H1 (cell line): ENCODE data around the gene CDC42BPB. TPM values are rescaled to one million over a fixed set of nuclear protein-coding genes. Genes with fewer than 3 reads are reported as not detected.
A peak's percentile ranks its signal among the peaks of the same experiment; 100 is the strongest.

Source experiments
- CTCF ChIA-PET: fragments of 300-600 bp; sonication (Branson Sonifier 250); formaldehyde crosslinking; loops from one replicate; lab custom pipeline; 2021; ENCODE audit not compliant: partially characterized antibody; lab: Charles Lee
- POLR2A ChIA-PET: fragments of 300-600 bp; sonication (Branson Sonifier 250); formaldehyde crosslinking; loops from one replicate; lab custom pipeline; 2021; ENCODE audit warnings: inconsistent platforms; ENCODE audit not compliant: partially characterized antibody; lab: Charles Lee
- DNase-seq, 2 experiments: peaks; one replicate each; pipeline versions ENCODE4 v3.0.0 to v3.0.0-alpha.2; 2010 to 2022; ENCODE audit warnings: low spot score in 2 of 2, low read depth in 1 of 2, mixed read lengths in 1 of 2
- FAIRE-seq: peaks from 2 replicates; lab custom pipeline; 2011; peaks lifted over from hg19 to GRCh38; lab: Jason Lieb, UNC
- H2AFZ ChIP-seq: 2 replicates; pipeline ENCODE4 v1.8.1; 2012; ENCODE audit warnings: low read length, inconsistent platforms
- H2AK5ac ChIP-seq: 2 replicates; pipeline ENCODE4 v1.6.1; 2013; ENCODE audit warnings: low read depth, low read length
- H2BK120ac ChIP-seq: replicated peaks from 2 replicates; pipeline ENCODE3; 2013; ENCODE audit warnings: low read depth, low read length, inconsistent platforms
- H2BK12ac ChIP-seq: 2 replicates; pipeline ENCODE4 v1.6.1; 2013; ENCODE audit warnings: low read depth, low read length
- H2BK15ac ChIP-seq: 2 replicates; pipeline ENCODE4 v1.6.1; 2013; ENCODE audit warnings: low read length
- H2BK20ac ChIP-seq: 2 replicates; pipeline ENCODE4 v1.6.1; 2013; ENCODE audit warnings: low read length
- H2BK5ac ChIP-seq: 2 replicates; pipeline ENCODE4 v1.6.1; 2013; ENCODE audit warnings: low read depth, low read length
- H3K14ac ChIP-seq: 2 replicates; pipeline ENCODE4 v1.6.1; 2013; ENCODE audit warnings: inconsistent platforms; ENCODE audit not compliant: insufficient read length
- H3K18ac ChIP-seq: 2 replicates; pipeline ENCODE4 v1.6.1; 2013; ENCODE audit warnings: low read length; ENCODE audit errors: extremely low read depth
- H3K23ac ChIP-seq: 2 replicates; pipeline ENCODE4 v1.6.1; 2013; ENCODE audit warnings: inconsistent platforms; ENCODE audit not compliant: insufficient read length
- H3K23me2 ChIP-seq: 2 replicates; pipeline ENCODE4 v1.6.1; 2013; ENCODE audit warnings: low read depth, low read length
- H3K27ac ChIP-seq: 2 replicates; pipeline ENCODE4 v1.6.1; 2011; ENCODE audit warnings: low read depth, low read length, inconsistent platforms
- H3K27me3 ChIP-seq, 4 experiments: replicated peaks in 1 of 4; 1 replicate in 1 of 4; 2 replicates in 3 of 4; pipeline versions ENCODE4 v1.6.1 to v1.8.1; 2011 to 2013; ENCODE audit warnings: low read length in 3 of 4, mild to moderate bottlenecking in 3 of 4, inconsistent platforms in 2 of 4, mixed read lengths in 2 of 4, moderate library complexity in 1 of 4; ENCODE audit not compliant: control insufficient read depth in 3 of 4, insufficient read depth in 3 of 4; ENCODE audit errors: extremely low read depth in 1 of 4
- H3K36me3 ChIP-seq, 4 experiments: 2 replicates each; pipeline versions ENCODE4 v1.6.1 to v1.8.1; 2011 to 2013; ENCODE audit warnings: mild to moderate bottlenecking in 4 of 4, low read length in 3 of 4, moderate library complexity in 2 of 4, control low read depth in 1 of 4, inconsistent platforms in 1 of 4; ENCODE audit not compliant: insufficient read depth in 4 of 4, control insufficient read depth in 2 of 4
- H3K4ac ChIP-seq: replicated peaks from 2 replicates; pipeline ENCODE3; 2013; ENCODE audit warnings: low read length, low read depth, mixed read lengths, inconsistent platforms; ENCODE audit not compliant: insufficient read length
- H3K4me1 ChIP-seq, 4 experiments: replicated peaks in 1 of 4; 1 replicate in 1 of 4; 2 replicates in 3 of 4; pipeline versions ENCODE4 v1.6.1 to v1.8.1; 2011 to 2013; ENCODE audit warnings: low read length in 3 of 4, inconsistent platforms in 2 of 4, mixed read lengths in 1 of 4; ENCODE audit not compliant: insufficient read depth in 4 of 4, control insufficient read depth in 3 of 4
- H3K4me2 ChIP-seq, 2 experiments: 2 replicates each; pipeline versions ENCODE4 v1.6.1 to v1.8.1; 2011 to 2013; ENCODE audit warnings: low read depth in 2 of 2, low read length in 2 of 2, control low read depth in 1 of 2, inconsistent platforms in 1 of 2, mild to moderate bottlenecking in 1 of 2; ENCODE audit not compliant: insufficient read depth in 1 of 2
- H3K4me3 ChIP-seq, 4 experiments: fragments of 200-600, 300-600 bp in 1 of 4; sonication (generic), shearing (Covaris generic), sonication (Bioruptor Twin) in 1 of 4; 2 replicates each; pipeline versions ENCODE4 v1.5.1 to v1.8.1; 2011 to 2016; ENCODE audit warnings: low read length in 4 of 4, low read depth in 3 of 4, control low read depth in 2 of 4, inconsistent platforms in 2 of 4, mild to moderate bottlenecking in 2 of 4, mixed read lengths in 1 of 4, moderate library complexity in 1 of 4; ENCODE audit not compliant: insufficient read depth in 2 of 4; ENCODE audit errors: extremely low read depth in 1 of 4
- H3K56ac ChIP-seq: replicated peaks from 2 replicates; pipeline ENCODE3; 2013; ENCODE audit warnings: low read depth, mild to moderate bottlenecking, mixed read lengths, low read length, inconsistent platforms; ENCODE audit not compliant: insufficient read length
- H3K79me1 ChIP-seq: 2 replicates; pipeline ENCODE4 v1.6.1; 2013; ENCODE audit warnings: low read depth, low read length, control low read depth
- H3K79me2 ChIP-seq, 2 experiments: 2 replicates each; pipeline versions ENCODE4 v1.6.1 to v1.8.1; 2012 to 2013; ENCODE audit warnings: low read length in 2 of 2, mild to moderate bottlenecking in 2 of 2, inconsistent platforms in 1 of 2; ENCODE audit not compliant: insufficient read depth in 2 of 2, control insufficient read depth in 1 of 2
- H3K9ac ChIP-seq, 4 experiments: replicated peaks in 1 of 4; 1 replicate in 1 of 4; 2 replicates in 3 of 4; pipeline versions ENCODE4 v1.6.1 to v1.8.1; 2011 to 2013; ENCODE audit warnings: low read depth in 3 of 4, low read length in 3 of 4, control low read depth in 2 of 4, mild to moderate bottlenecking in 2 of 4, moderate library complexity in 2 of 4, inconsistent platforms in 1 of 4; ENCODE audit errors: extremely low read depth in 1 of 4
- H3K9me3 ChIP-seq, 2 experiments: 2 replicates each; pipeline versions ENCODE4 v1.6.1 to v1.8.1; 2012 to 2013; ENCODE audit warnings: mild to moderate bottlenecking in 2 of 2, moderate library complexity in 2 of 2, control low read depth in 1 of 2, inconsistent platforms in 1 of 2, low read depth in 1 of 2, low read length in 1 of 2, mixed read lengths in 1 of 2; ENCODE audit not compliant: insufficient read depth in 2 of 2
- H4K20me1 ChIP-seq, 2 experiments: replicated peaks in 1 of 2; 2 replicates each; pipeline versions ENCODE3 to v1.8.1; 2011 to 2013; ENCODE audit warnings: inconsistent platforms in 2 of 2, low read length in 2 of 2, mild to moderate bottlenecking in 1 of 2; ENCODE audit not compliant: insufficient read depth in 2 of 2, control insufficient read depth in 1 of 2
- H4K5ac ChIP-seq: 2 replicates; pipeline ENCODE4 v1.6.1; 2013; ENCODE audit warnings: low read length, low read depth, mixed read lengths, inconsistent platforms; ENCODE audit not compliant: insufficient read length
- H4K8ac ChIP-seq: 2 replicates; pipeline ENCODE4 v1.8.0; 2013; ENCODE audit warnings: mild to moderate bottlenecking, moderate library complexity, low read length, inconsistent platforms; ENCODE audit not compliant: insufficient read depth; ENCODE audit errors: extremely low read depth
- H4K91ac ChIP-seq: replicated peaks from 2 replicates; pipeline ENCODE3; 2013; ENCODE audit warnings: low read length, mixed read lengths, inconsistent platforms; ENCODE audit not compliant: insufficient read length
- CBX5 ChIP-seq: fragments of 300-800, 300-1000 bp; sonication (generic); IDR thresholded peaks from 2 replicates; pipeline ENCODE4 v1.7.1; 2016; ENCODE audit warnings: antibody characterized with exemption, low read length, low read depth
- EGR1 ChIP-seq: IDR thresholded peaks from 2 replicates; pipeline ENCODE4 v1.6.1; 2011; ENCODE audit warnings: low read depth, low read length, borderline replicate concordance
- EZH2 ChIP-seq: fragments of 200-600 bp; sonication (generic); IDR thresholded peaks from 2 replicates; pipeline ENCODE4 v1.7.1; 2012; ENCODE audit warnings: low read depth, mild to moderate bottlenecking, moderate library complexity, low read length, inconsistent platforms; ENCODE audit not compliant: severe bottlenecking
- HDAC6 ChIP-seq: IDR thresholded peaks from one replicate; pipeline ENCODE4 v1.7.1; 2012; ENCODE audit warnings: low read depth, mild to moderate bottlenecking, inconsistent platforms, low read length, moderate library complexity
- NRF1 ChIP-seq: IDR thresholded peaks from 2 replicates; pipeline ENCODE4 v1.6.1; 2011; ENCODE audit warnings: mild to moderate bottlenecking, low read depth, low read length, improper control_type of control experiment
- SUZ12 ChIP-seq: fragments of 200-600 bp; sonication (generic); IDR thresholded peaks from 2 replicates; pipeline ENCODE4 v1.6.1; 2012; ENCODE audit warnings: mild to moderate bottlenecking, inconsistent platforms, low read length, moderate library complexity, mixed read lengths
- TBP ChIP-seq: IDR thresholded peaks from 2 replicates; pipeline ENCODE4 v1.6.1; 2011; ENCODE audit warnings: low read depth, low read length, improper control_type of control experiment
- TEAD4 ChIP-seq: IDR thresholded peaks from 2 replicates; pipeline ENCODE4 v1.6.1; 2012; ENCODE audit warnings: low read depth, low read length, inconsistent platforms, mixed read lengths
- WGBS, 2 experiments: shearing (Covaris generic) in 1 of 2; methylation state at CpG; one replicate each; pipeline versions ENCODE4 v1.1.6 to v1.1.7; 2013 to 2015; ENCODE audit warnings: low lambda C conversion rate in 2 of 2, mixed read lengths in 2 of 2, inconsistent platforms in 1 of 2, low coverage in 1 of 2, missing lambda C conversion rate in 1 of 2; ENCODE audit not compliant: insufficient replicate concordance in 2 of 2, insufficient coverage in 1 of 2, insufficient read length in 1 of 2; ENCODE audit errors: extremely low coverage in 1 of 2, missing lambda C conversion rate in 1 of 2; 5-methylcytosine and 5-hydroxymethylcytosine counted together
- polyA plus RNA-seq, 7 experiments: library from polyadenylated mRNA; depleted of rRNA in 3 of 7; stranded (reverse) in 5 of 7; unstranded in 2 of 7; fragments of >200 nt in 5 of 7; fragments of 200-250 nt in 2 of 7; gene quantifications; 1 replicate in 5 of 7; 2 replicates in 1 of 7; 4 replicates in 1 of 7; pipeline versions ENCODE4 v1.2.1 to v1.2.3, GENCODE V29; 2011 to 2013; ENCODE audit warnings: missing spikeins in 2 of 7, mixed read lengths in 2 of 7
- total RNA-seq: library from RNA; stranded (reverse); fragmentation: NEBNext Ultra II Directional; extraction: Animal tissue kit (Norgen Biotek cat#: 25700); gene quantifications from 2 replicates; pipeline ENCODE4 v1.2.1, GENCODE V29; 2021
- TF ChIP-seq, protein P1 (sequence below): IDR thresholded peaks from 2 replicates; pipeline ENCODE4 v1.6.1; 2012; ENCODE audit warnings: inconsistent platforms

The CDC42BPB gene
- total and polyA plus RNA-seq, 2 of the 8 experiments (the other 6 are each of a cell fraction or from before 2014, with no cell fraction given), result 51.2 to 88.2 TPM

- CTCF ChIA-PET, result interaction anchor here (0.7 to 10.4 kb wide), 6 partner anchors 17 to 191 kb away, joined by 4 to 276 read pairs (median 101); partner anchors contain the start of genes LBHD2 and TNFAIP2
- Histone ChIP-seq H3K4me3 (peak overlapping the region in 1 of 4 experiments; percentile 28; a peak in 1 of 8 replicates), H3K27ac (no peak overlapping the region)
Observed at GRCh38 chr14:103101963-103102688, 44.8 kb upstream of the CDC42BPB start.

More at GRCh38 chr14:103101963-103102688, 44.8 kb upstream of the CDC42BPB start:
- no peak overlapping the region for H2BK20ac ChIP-seq
- no peak overlapping the region for H3K56ac ChIP-seq
- no peak overlapping the region for H3K4ac ChIP-seq
- H2BK12ac ChIP-seq, result peak overlapping the region; percentile 90; the same call in 1 of the 2 replicates
- WGBS, 2 experiments, result 79% methylated on average over 62 of the region's 85 CpGs; no CpG with 5 or more reads in 1 of the 2 experiments
- no peak overlapping the region for H3K23ac ChIP-seq
- no peak for TF ChIP-seq NRF1
- no peak for TF ChIP-seq EGR1
- TF ChIP-seq SUZ12, result peak; percentile 54; the same call in 1 of the 2 replicates
- no peak for TF ChIP-seq CBX5
- no peak for TF ChIP-seq TEAD4
- TF ChIP-seq, protein P1, sequence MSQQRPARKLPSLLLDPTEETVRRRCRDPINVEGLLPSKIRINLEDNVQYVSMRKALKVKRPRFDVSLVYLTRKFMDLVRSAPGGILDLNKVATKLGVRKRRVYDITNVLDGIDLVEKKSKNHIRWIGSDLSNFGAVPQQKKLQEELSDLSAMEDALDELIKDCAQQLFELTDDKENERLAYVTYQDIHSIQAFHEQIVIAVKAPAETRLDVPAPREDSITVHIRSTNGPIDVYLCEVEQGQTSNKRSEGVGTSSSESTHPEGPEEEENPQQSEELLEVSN, result peak; percentile 66; the same call in 1 of the 2 replicates
- no peak for TF ChIP-seq TBP
- TF ChIP-seq HDAC6, result no peak
- TF ChIP-seq EZH2, result no peak
- no peak overlapping the region for H3K18ac ChIP-seq
- no peaks in the 10 kb centered on the region for H3K36me3 ChIP-seq
- no peak overlapping the region for H2BK120ac ChIP-seq
- H3K14ac ChIP-seq, result no peak overlapping the region
- H3K4me2 ChIP-seq, result peak overlapping the region in 1 of 2 experiments; percentile 34; a peak in 1 of 4 replicates
- H3K4me1 ChIP-seq, result peaks cover 0 to 31% (median 14%) of the 10 kb centered on the region in 4 experiments; a peak in 6 of 7 replicates
- no peak overlapping the region for H2BK5ac ChIP-seq
- no peak overlapping the region for H2BK15ac ChIP-seq
- no peak overlapping the region; the same call in 1 of the 2 replicates for H2AFZ ChIP-seq
- H3K9me3 ChIP-seq, result no peaks in the 10 kb centered on the region
- peaks cover 0 to 3% of the 10 kb centered on the region in 2 experiments for H4K20me1 ChIP-seq
- H4K91ac ChIP-seq, result peak overlapping the region; percentile 85
- DNase-seq (no peak), FAIRE-seq (no peak)
- peak overlapping the region; percentile 87 for H4K8ac ChIP-seq
- H3K27me3 ChIP-seq, result peaks cover 7 to 42% (median 34%) of the 10 kb centered on the region in 4 experiments
- no peak overlapping the region for H3K9ac ChIP-seq
- POLR2A ChIA-PET, result interaction anchor here (0.7 to 1.3 kb wide), 5 partner anchors 22 to 198 kb away, joined by 3 to 4 read pairs (median 3); partner anchors contain the start of gene TNFAIP2
- H3K79me1 ChIP-seq, result no peaks in the 10 kb centered on the region
- no peak overlapping the region for H2AK5ac ChIP-seq
- no peaks in the 10 kb centered on the region for H3K79me2 ChIP-seq
- peaks cover 3% of the 10 kb centered on the region; the same call in 1 of the 2 replicates for H3K23me2 ChIP-seq
- no peak overlapping the region for H4K5ac ChIP-seq
